Dedifferentiated amniotic fluid mesenchymal stem cell (primary cell): ENCODE measurements around the gene NUTM2E.
"Not testable (repeated sequence)": the region's sequence is repeated elsewhere in the genome, so short reads cannot be mapped to it uniquely, and the experiment has no call there.

Experiments
- DNase-seq: peaks from one replicate; pipeline ENCODE4 v3.0.0-alpha.2; 2016; ENCODE audit errors: extremely low spot score

NUTM2E gene

GRCh38 chr10:79866903-79867551, 40.5 kb downstream of the NUTM2E start:
- DNase-seq = not testable (repeated sequence)

- not testable (repeated sequence) for DNase-seq
Measured at GRCh38 chr10:79868023-79868422, 41.5 kb downstream of the NUTM2E start.

- not testable (repeated sequence) for DNase-seq
Measured at GRCh38 chr10:79869439-79870097, 43.0 kb downstream of the NUTM2E start.

- not testable (repeated sequence) for DNase-seq
Measured at GRCh38 chr10:79871729-79872128, 45.2 kb downstream of the NUTM2E start.
